HepG2 (cell line): ENCODE results near the gene ZFYVE28. TPM values are rescaled to one million over a fixed set of nuclear protein-coding genes. Genes with fewer than 3 reads are reported as not detected.

ENCODE experiments used
- ETV6 ChIP-seq: sonication (generic); formaldehyde crosslinking; conservative IDR thresholded peaks from 2 replicates; pipeline ENCODE4 v1.4.0; 2020; ENCODE audit warnings: missing genetic modification reagents
- EZH2 ChIP-seq: conservative IDR thresholded peaks from 2 replicates; pipeline ENCODE4 v1.6.1; 2012; ENCODE audit warnings: mild to moderate bottlenecking, low read depth, low read length, moderate library complexity
- NFATC3 ChIP-seq: sonication (generic); formaldehyde crosslinking; IDR thresholded peaks from 2 replicates; pipeline ENCODE4 v1.5.1; 2020; ENCODE audit warnings: mild to moderate bottlenecking, missing genetic modification reagents
- SOX13 ChIP-seq, 3 experiments: fragments of 450-650 bp in 1 of 3; sonication (generic) in 1 of 3; formaldehyde crosslinking in 1 of 3; IDR thresholded peaks in 2 of 3; conservative IDR thresholded peaks in 1 of 3; 2 replicates each; pipeline versions ENCODE4 v1.5.0 to v1.6.1; 2016 to 2020; ENCODE audit warnings: antibody characterized with exemption in 1 of 3, mild to moderate bottlenecking in 1 of 3, missing compliant biosample characterization in 1 of 3, missing genetic modification reagents in 1 of 3, moderate library complexity in 1 of 3
- polyA plus RNA-seq, 8 experiments: library from polyadenylated mRNA; depleted of rRNA in 3 of 8; stranded (reverse) in 7 of 8; unstranded in 1 of 8; fragments of >200 nt; fragmentation: Illumina TruSeq in 4 of 8; extraction: Trizol in 4 of 8; gene quantifications; 2 replicates each; pipeline versions ENCODE4 v1.2.1 to v1.2.3, GENCODE V29; 2011 to 2016; ENCODE audit warnings: low read depth in 4 of 8, missing spikeins in 1 of 8, mixed read lengths in 1 of 8; ENCODE audit not compliant: insufficient read depth in 1 of 8
- total RNA-seq, 5 experiments: library from RNA; depleted of rRNA; stranded (reverse); fragments of >200 nt; fragmentation: Illumina TruSeq; extraction: Trizol; gene quantifications; 2 replicates each; pipeline ENCODE4 v1.2.3, GENCODE V29; 2016; ENCODE audit warnings: low read depth in 1 of 5
- TF ChIP-seq, protein P1 (sequence below): sonication (generic); formaldehyde crosslinking; IDR thresholded peaks from 2 replicates; pipeline ENCODE4 v1.5.1; 2020; ENCODE audit warnings: mild to moderate bottlenecking, missing genetic modification reagents
- TF ChIP-seq, protein P2 (sequence below): sonication (generic); formaldehyde crosslinking; IDR thresholded peaks from 2 replicates; pipeline ENCODE4 v1.8.0; 2023; ENCODE audit warnings: mild to moderate bottlenecking, missing genetic modification reagents
- TF ChIP-seq, protein P3 (sequence below): sonication (generic); formaldehyde crosslinking; IDR thresholded peaks from 2 replicates; pipeline ENCODE4 v1.5.0; 2020; ENCODE audit warnings: mild to moderate bottlenecking, missing genetic modification reagents
- TF ChIP-seq, protein P4 (sequence below): sonication (generic); formaldehyde crosslinking; IDR thresholded peaks from 2 replicates; pipeline ENCODE4 v1.4.0; 2020; ENCODE audit warnings: missing genetic modification reagents
- TF ChIP-seq, protein P5 (sequence below): sonication (generic); formaldehyde crosslinking; IDR thresholded peaks from 2 replicates; pipeline ENCODE4 v1.5.1; 2020; ENCODE audit warnings: missing genetic modification reagents, mild to moderate bottlenecking, borderline replicate concordance

Gene ZFYVE28
- total and polyA plus RNA-seq, 2 of the 13 experiments (the other 11 are each of a cell fraction or from before 2014, with no cell fraction given) = 0.12 to 0.22 TPM

DNA sequence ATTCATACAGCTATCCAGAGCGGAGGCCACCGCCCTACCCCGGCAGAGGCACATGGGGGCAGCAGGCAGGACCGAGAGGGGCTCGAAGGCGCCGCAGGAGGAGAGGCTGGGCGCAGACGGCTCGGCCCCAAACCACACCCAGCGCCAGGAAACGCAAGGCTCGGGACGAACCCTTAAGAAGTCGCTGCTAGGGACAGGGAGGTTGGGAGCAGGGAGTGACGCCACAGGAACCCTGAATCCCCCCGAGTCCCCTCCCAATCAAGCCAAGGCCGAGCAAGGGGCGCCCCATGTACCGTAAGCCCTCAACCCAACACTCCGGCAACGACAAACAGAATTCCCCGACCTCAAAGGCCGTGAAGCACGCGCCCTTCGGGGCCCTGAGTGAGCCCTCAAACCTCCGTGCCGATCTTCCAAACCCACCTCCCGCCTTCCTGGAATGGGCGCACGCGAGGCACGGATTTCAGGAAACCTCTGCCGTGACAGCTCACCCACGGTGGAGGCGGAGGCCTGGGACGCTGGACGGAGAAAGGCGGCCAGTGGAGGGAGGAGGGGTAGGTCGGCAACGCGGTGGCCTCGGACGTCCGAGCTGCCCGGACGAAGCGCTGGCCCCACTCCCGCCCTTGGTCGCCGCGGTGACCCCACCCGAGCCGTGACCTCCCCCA lies 1.8 kb downstream of the ZFYVE28 start (continued):
- TF ChIP-seq, protein P1, sequence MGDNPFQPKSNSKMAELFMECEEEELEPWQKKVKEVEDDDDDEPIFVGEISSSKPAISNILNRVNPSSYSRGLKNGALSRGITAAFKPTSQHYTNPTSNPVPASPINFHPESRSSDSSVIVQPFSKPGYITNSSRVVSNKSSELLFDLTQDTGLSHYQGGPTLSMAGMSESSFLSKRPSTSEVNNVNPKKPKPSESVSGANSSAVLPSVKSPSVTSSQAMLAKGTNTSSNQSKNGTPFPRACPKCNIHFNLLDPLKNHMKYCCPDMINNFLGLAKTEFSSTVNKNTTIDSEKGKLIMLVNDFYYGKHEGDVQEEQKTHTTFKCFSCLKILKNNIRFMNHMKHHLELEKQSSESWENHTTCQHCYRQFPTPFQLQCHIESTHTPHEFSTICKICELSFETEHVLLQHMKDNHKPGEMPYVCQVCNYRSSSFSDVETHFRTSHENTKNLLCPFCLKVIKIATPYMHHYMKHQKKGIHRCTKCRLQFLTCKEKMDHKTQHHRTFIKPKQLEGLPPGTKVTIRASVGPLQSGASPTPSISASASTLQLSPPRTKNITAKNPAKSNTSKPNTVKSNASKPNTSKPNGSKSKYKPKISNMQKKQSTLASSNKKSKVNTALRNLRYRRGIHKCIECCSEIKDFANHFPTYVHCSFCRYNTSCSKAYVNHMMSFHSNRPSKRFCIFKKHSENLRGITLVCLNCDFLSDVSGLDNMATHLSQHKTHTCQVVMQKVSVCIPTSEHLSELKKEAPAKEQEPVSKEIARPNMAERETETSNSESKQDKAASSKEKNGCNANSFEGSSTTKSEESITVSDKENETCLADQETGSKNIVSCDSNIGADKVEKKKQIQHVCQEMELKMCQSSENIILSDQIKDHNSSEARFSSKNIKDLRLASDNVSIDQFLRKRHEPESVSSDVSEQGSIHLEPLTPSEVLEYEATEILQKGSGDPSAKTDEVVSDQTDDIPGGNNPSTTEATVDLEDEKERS = no peak
- TF ChIP-seq ETV6 (CRISPR knock-in tag) (no peak), SOX13 (IDR thresholded peaks at IDR 0.05) (no peak), SOX13 (CRISPR knock-in tag; conservative IDR thresholded peaks at IDR 0.05 in 1 of 2, IDR thresholded peaks at IDR 0.05 in 1 of 2) (no peak), EZH2 (peak; percentile 23; the same call in 1 of the 2 replicates), NFATC3 (CRISPR knock-in tag) (no peak)
- TF ChIP-seq, protein P2, sequence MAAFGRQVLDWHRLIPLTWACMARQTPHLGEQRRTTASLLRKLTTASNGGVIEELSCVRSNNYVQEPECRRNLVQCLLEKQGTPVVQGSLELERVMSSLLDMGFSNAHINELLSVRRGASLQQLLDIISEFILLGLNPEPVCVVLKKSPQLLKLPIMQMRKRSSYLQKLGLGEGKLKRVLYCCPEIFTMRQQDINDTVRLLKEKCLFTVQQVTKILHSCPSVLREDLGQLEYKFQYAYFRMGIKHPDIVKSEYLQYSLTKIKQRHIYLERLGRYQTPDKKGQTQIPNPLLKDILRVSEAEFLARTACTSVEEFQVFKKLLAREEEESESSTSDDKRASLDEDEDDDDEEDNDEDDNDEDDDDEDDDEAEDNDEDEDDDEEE (CRISPR knock-in tag) = 0 out of 2 replicates have a peak, but pooled peaks have one; percentile 29
- TF ChIP-seq, protein P3, sequence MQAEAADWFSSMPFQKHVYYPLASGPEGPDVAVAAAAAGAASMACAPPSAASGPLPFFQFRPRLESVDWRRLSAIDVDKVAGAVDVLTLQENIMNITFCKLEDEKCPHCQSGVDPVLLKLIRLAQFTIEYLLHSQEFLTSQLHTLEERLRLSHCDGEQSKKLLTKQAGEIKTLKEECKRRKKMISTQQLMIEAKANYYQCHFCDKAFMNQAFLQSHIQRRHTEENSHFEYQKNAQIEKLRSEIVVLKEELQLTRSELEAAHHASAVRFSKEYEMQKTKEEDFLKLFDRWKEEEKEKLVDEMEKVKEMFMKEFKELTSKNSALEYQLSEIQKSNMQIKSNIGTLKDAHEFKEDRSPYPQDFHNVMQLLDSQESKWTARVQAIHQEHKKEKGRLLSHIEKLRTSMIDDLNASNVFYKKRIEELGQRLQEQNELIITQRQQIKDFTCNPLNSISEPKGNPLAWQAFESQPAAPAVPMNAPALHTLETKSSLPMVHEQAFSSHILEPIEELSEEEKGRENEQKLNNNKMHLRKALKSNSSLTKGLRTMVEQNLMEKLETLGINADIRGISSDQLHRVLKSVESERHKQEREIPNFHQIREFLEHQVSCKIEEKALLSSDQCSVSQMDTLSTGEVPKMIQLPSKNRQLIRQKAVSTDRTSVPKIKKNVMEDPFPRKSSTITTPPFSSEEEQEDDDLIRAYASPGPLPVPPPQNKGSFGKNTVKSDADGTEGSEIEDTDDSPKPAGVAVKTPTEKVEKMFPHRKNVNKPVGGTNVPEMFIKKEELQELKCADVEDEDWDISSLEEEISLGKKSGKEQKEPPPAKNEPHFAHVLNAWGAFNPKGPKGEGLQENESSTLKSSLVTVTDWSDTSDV = no peak
- TF ChIP-seq, protein P4, sequence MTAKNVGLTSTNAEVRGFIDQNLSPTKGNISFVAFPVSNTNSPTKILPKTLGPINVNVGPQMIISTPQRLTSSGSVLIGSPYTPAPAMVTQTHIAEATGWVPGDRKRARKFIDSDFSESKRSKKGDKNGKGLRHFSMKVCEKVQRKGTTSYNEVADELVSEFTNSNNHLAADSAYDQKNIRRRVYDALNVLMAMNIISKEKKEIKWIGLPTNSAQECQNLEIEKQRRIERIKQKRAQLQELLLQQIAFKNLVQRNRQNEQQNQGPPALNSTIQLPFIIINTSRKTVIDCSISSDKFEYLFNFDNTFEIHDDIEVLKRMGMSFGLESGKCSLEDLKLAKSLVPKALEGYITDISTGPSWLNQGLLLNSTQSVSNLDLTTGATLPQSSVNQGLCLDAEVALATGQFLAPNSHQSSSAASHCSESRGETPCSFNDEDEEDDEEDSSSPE (CRISPR knock-in tag) = no peak
- TF ChIP-seq, protein P5, sequence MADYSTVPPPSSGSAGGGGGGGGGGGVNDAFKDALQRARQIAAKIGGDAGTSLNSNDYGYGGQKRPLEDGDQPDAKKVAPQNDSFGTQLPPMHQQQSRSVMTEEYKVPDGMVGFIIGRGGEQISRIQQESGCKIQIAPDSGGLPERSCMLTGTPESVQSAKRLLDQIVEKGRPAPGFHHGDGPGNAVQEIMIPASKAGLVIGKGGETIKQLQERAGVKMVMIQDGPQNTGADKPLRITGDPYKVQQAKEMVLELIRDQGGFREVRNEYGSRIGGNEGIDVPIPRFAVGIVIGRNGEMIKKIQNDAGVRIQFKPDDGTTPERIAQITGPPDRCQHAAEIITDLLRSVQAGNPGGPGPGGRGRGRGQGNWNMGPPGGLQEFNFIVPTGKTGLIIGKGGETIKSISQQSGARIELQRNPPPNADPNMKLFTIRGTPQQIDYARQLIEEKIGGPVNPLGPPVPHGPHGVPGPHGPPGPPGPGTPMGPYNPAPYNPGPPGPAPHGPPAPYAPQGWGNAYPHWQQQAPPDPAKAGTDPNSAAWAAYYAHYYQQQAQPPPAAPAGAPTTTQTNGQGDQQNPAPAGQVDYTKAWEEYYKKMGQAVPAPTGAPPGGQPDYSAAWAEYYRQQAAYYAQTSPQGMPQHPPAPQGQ (CRISPR knock-in tag) = no peak
